HG03565 (cell line): ENCODE measurements around the gene MUC5AC.
"Not testable (repeated sequence)": the region's sequence is repeated elsewhere in the genome, so short reads cannot be mapped to it uniquely, and the experiment has no call there.

ENCODE experiments used
- ATAC-seq: cut with Tn5 transposase; IDR thresholded peaks from one replicate; pipeline ENCODE4 v1.9.1; 2021; ENCODE audit warnings: mild to moderate bottlenecking, moderate library complexity; ENCODE audit not compliant: unreplicated experiment

The MUC5AC gene

DNA sequence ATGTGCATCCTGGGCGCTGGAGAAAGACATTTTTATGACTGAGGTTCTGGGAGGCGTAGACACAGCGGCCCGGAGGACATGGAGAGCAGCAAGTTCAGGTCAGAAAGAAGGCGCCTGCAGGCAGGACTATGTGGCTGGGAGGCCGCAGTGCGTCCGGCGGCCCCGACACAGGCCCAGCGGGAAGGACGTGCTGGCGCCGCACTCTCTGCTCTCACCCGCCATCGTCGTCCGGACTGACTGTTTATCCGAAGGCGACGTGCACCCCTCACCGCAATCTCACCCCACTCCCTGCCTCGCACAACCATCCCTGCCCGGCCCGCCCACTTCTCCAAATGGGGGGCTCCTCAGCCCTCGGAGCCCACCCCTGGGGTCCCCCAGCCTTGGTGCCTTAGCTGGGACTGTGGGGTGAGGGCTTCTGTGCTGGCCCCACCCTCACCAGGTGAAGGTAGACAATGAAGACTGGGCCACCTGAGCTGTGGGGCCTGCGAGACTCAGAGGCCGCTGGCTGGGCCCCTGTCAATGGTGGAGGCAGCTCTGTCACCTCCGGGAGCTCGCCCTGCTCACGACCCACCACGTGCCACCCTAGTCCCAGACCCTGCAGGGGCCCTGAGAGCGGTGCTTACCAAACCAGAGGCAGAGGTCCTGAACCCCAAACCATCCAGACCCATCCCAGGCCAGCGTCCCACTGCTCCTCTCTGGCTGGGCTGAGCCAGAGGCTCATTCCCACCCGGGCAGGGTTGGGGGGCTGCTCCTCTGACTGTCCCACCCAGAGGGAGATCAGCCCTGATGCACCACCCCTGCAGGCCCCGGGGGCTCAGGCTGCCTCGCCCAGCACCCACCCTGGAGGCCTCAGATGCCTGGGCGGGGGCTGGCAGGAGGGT is 48.9 kb downstream of the MUC5AC start:
- no peak for ATAC-seq

DNA sequence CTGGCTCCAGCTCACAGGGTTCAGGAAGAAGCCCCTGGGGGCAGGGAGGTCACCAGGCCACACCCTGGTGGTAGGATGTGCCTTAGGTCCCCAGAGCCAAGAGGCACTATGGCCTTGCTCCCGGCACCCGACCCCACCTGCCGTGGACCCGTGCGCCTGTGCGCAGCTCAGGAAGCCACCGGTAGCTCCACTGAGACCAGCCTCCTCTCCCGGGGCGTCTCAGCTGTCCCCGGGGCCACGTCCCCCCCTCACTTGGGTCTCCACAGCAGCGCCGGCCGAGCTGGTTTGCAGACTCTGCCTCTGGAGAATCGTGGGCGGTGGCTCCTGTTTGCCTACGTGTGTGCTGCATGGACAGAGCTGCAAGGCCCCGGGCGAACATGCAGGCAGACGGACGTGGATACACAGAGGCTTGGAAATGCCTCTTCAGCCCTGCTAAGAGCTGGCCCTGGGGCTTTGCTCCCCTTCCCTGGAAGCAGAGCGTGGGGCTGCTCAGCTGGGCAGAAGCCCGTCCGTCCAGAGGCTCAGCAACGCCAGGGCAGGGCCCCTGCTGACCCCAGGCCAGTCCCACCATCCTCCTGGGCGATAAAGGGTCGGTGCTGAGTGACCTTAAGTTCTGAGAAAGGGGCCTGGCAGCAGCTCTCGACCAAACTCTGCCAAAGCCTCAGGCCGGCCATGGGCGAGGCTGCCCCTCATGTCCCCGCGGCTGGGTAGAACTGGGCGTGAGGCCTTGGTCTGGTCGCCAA is 49.8 kb downstream of the MUC5AC start:
- ATAC-seq, result no peak

GRCh38 chr11:1208144-1208393 is 50.3 kb downstream of the MUC5AC start:
- ATAC-seq, result no peak

- ATAC-seq, result no peak
These were observed 50.9 kb downstream of the MUC5AC start for GRCh38 chr11:1208394-1209261.

DNA sequence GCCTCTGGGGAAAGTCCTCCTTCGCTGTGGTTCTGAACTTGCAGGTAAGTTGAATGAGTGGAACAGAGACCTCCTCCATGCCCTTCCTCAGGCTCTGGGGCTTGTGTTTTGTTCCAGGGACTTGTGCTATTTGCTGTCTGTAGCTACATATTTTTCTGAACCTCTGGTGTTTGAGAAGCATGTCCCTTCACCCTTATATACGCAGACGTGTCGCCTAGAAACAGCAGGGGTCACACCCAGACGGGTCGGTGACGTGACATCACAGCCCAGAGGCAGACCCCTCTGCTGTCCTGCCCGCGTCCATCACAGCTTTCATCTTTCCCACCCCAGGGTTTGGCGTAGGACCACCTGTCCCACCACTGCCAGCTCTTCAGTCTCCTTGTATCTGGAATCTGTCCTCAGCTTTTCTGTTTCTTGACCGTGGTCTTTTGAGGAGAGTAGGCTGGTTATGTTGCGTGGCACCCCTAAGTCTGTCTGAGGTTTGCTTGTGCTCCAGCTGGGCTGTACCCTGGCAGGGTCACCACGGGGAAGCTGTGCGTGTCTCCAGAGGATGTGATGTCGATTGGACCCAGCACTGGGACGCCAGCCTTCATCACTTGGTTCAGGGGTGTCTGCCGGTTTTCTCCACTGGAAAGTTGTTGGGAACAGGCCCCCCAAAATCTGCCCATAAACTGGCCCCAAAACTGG is 51.8 kb downstream of the MUC5AC start:
- ATAC-seq, result no peak

- ATAC-seq, result no peak
These were observed 54.1 kb downstream of the MUC5AC start for GRCh38 chr11:1211838-1212237.

DNA sequence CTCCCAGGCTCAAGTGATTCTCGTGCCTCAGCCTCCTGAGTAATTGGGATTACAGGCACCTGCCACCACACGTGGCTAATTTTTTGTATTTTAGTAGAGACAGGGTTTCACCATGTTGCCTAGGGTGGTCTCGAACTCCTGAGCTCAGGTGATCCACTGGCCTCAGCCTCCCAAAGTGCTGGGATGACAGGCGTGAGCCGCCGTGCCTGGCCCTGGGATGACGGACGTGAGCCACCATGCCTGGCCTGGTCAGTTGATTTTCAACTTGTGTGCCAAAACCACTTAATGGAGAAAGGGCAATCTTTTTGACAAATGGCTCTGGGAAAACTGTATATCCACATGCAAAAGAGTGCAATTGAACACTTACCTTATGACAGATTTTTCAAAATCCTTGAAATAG is 58.1 kb downstream of the MUC5AC start:
- not testable (repeated sequence) for ATAC-seq

- no peak for ATAC-seq
These were observed 59.4 kb downstream of the MUC5AC start for GRCh38 chr11:1217151-1217550.

DNA sequence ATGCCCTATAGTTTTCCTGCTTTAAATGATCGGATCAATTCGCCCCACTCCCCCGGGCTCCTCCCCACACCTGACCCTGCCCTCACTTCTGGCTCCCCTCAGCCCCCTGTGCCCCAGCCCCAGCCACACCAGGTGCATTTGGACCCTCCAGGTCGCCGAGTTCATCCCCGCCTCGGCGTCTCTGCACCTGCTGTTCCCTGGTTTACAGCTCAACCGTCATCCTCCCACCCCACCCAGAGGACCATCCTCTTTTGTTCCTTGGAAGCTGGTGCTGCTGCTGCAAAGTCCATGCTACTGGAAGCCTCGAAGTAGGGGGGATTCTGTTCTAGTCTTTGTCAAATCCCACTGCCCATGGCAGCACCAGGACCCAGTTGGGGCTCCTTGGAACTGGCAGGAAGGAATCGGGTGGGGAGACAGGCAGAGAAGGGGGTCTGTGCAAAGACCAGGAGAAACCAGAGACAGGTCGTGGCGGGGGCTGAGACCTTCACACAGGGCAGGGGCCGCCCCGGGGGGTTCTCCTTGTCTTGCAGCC is 60.6 kb downstream of the MUC5AC start:
- ATAC-seq, result no peak

DNA sequence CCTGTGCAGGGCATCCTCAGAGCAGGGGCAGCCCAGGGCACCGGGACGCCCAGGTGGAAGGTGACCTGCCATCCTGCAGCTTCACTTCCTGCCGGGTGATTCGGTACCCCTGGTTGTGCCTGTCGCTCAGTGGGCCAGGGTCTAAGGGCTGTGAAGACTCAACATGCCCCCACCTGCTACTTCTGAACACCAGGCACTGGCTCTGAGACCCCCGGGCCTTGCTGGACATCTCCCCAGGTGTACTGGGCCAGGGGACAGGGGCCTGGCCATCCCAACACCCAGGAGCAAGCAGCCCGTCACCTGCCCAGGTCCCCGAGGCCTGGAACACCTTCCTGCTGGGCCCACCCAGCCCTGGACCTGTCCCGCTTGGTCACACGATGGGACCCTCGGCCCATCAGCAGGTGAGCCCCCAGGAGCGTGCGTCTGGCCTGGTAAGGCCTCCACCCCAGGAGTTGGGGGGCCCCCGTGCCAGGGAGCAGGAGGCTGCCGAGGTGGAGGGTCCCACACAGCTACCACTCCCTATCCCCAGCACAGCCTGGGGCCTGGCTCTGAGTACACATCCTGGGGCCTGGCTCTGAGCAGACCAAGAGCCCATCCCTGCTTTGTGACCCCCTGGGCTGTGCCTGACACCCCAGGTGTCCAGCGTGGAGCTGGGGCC is 61.2 kb downstream of the MUC5AC start:
- no peak for ATAC-seq

GRCh38 chr11:1219446-1219833 is 61.7 kb downstream of the MUC5AC start:
- no peak for ATAC-seq

DNA sequence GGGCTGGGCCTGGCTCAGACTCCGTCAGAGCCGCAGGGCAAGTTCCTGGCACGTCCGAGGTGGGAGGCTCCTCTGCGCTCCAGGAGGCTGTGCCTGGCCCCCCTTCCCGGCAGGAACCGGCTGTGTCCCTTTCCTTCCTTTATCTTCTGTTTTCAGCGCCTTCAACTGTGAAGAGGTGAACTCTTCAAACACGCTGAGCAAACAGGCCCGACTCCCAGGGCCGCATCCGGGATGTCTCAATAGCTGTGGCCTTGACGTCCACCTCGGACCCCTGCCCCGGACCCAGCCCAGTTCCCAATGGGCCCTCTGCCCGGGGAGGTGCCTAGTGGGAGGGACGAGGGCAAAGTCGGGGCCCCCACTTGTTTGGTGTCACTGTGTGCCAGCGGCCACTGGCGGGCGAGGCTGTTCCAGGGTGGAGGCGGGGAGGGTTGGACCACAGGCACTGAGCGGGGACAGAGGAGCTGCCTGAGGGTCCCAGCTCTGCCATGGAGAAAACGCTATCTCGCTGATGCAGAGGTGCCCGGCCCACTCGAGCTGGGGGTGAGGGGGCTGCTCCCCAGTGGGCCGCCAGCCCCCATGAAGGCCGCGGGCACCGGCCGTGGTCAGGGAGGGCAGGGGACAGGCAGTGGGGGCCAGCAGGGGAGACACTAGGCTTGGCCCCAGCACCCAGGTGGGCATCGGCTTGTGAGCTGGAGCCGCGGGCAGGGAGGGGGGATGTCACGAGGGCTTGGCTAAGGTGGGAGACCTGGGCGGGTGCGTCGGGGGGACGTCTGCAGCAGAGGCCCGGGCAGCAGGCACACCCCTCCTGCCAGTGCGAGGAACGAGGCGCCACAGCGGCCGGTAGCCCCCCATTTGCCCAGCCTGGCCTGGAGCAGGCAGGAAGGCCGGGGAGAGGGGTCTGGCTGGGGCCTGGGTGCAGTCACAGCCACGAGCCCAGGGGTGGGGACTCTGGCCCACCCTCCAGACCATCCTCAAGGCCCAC is 62.4 kb downstream of the MUC5AC start:
- ATAC-seq, result no peak

DNA sequence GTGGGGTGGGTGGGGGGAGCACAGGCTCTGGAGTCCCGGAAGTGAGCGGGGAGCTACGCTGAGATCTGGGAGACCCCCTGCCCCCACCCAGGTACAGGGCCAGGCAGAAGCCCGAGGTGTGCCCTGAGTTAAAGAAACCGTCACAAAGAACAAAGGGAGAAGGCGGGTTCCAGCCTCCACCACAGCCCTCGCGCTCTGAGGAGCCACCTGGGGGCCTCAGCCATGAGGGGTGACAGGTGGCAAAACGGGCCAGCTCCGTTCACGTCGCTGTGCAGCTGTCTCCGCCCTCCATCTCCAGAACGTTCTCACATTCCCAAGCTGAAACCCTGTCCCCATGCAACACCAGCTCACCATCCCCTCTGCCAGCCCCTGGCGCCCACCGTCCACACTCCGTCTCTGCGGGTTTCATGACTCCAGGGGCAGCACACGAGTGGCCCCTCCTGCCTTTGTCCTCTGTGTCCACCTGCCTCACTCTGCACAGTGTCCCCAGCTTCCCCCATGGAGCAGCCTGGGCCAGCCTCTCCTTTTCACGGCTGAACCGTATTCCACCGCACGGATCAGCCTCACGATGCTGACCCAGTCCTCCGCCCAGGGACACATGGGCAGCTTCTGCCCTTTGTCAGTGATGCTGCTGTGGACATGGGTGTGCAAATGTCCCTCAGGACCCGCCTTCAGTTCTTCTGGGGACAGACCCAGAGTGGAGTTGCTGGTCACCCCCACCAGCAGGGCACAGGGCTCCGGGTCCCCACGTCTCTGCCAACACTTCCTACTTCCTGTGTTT is 63.4 kb downstream of the MUC5AC start:
- ATAC-seq, result no peak

DNA sequence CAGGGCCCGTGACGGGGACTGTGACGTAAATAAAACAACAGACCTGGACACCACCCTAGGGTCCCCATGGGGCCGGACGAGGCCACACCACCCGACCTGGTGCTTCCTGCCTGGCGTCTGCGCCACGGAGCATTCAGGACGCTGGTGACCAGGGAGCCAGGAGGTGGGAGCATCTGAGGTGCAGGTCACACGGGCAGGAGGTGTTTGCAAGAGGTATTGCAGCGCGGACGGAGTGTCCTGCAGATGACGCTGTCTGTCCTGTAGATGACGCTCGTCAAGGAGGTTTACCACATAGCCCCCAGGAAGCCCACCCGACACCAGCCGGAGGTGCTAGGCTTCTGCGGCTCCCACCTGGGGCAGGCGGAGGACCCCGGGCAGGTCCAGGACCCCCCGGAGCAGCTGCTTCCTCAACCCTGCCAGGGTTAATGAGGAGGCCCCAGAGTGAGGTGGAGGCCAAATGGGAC is 64.1 kb downstream of the MUC5AC start:
- ATAC-seq, result no peak

DNA sequence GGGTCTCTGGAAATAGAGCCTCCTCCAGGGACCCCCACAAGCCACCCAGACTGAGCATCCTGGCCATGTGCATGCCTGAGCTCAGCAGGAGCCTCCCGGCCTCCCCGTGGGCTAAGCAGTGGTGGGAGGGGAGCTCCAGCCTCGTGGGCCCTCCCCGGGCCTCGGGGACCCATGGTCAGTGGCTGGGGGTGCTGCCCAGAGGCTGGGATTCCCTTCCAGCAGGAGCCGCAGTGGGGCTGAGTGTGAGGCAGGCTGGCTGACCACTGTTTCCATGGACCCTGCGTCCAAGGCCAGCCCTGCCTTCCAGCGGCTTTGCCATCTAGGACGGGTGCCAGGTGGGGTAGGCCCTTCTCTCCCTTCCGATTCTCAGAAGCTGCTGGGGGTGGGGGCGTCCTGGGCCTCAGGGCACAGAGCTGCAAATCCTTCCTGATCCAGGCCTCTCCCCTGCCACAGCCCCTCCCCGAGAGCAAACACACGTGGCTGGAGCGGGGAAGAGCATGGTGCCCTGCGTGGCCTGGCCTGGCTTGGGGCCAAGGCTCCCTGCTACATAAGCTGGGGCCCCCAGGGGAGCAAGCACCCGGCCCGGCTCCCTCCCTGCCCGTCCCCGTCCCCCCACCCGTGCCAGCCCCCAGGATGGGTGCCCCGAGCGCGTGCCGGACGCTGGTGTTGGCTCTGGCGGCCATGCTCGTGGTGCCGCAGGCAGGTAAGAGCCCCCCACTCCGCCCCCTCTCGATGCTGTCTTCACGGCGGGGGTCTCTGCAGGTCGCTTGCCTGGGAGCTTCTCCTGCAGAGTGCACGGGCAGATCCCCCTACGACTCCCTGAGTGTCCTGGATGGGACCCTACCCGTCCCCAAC is 65.0 kb downstream of the MUC5AC start, which contains the start of gene MUC5B:
Gene MUC5B (plus strand): TSS at position 576 of the 855 bp plus-strand sequence. CDS start 58 bp downstream, at position 634.
- ATAC-seq, result no peak

- ATAC-seq, result no peak
These were observed 65.8 kb downstream of the MUC5AC start for GRCh38 chr11:1223346-1224110.
